Pancreas (tissue), 10 donors: Measurements from ENCODE around the gene AP1G1. TPM values are rescaled to one million over a fixed set of nuclear protein-coding genes. Genes with fewer than 3 reads are reported as not detected.

Experiments
- ATAC-seq, 4 donors: fragments of 200-7000 bp; cut with Tn5 transposase; one replicate each; pipeline versions ENCODE4 v1.8.0 to v1.9.1; 2020; ENCODE audit warnings: mild to moderate bottlenecking in 4 of 4, moderate library complexity in 4 of 4
- DNase-seq, 6 donors: peaks; one replicate each; pipeline ENCODE4 v3.0.0-alpha.2; 2020
- FAIRE-seq: peaks from 2 replicates; lab custom pipeline; 2012; peaks lifted over from hg19 to GRCh38; lab: Jason Lieb, UNC
- H3K27ac ChIP-seq, 4 donors: fragments of 200-600 bp; sonication (generic); 1 replicate in 3 of 4; 2 replicates in 1 of 4; pipeline versions ENCODE4 v1.5.0 to v1.8.0; 2020
- H3K27me3 ChIP-seq, 4 donors: fragments of 200-600 bp; one replicate each; pipeline ENCODE4 v1.8.0; 2021
- H3K36me3 ChIP-seq, 3 donors: fragments of 200-600 bp; sonication (generic) in 1 of 3; one replicate each; pipeline versions ENCODE4 v1.5.0 to v1.8.0; 2020 to 2021
- H3K4me1 ChIP-seq, 3 donors: fragments of 200-600 bp; one replicate each; pipeline ENCODE4 v1.8.0; 2021
- H3K4me3 ChIP-seq, 4 donors: fragments of 200-600 bp; sonication (generic) in 2 of 4; one replicate each; pipeline versions ENCODE4 v1.5.0 to v1.8.0; 2020 to 2021
- H3K9me3 ChIP-seq, 4 donors: fragments of 200-600 bp; one replicate each; pipeline ENCODE4 v1.8.0; 2021
- CTCF ChIP-seq, 4 donors: fragments of 200-600 bp; sonication (generic) in 3 of 4; IDR thresholded peaks; one replicate each; pipeline versions ENCODE4 v1.5.0 to v1.8.0; 2021; ENCODE audit warnings: antibody characterized with exemption in 4 of 4
- WGBS, 2 donors: extraction: QIAGEN DNeasy Blood & Tissue Kit; methylation state at CpG; one replicate each; pipeline ENCODE4 v1.1.7; 2013; 5-methylcytosine and 5-hydroxymethylcytosine counted together
- intact Hi-C, 3 donors: fragments of 100-400 bp; cut with DNase I; formaldehyde crosslinking; loops; one replicate each; pipeline versions ENCODE4 v1.11.1 to v1.14.2; 2022
- polyA plus RNA-seq, 2 donors: library from polyadenylated mRNA; stranded (reverse); fragments of 200-250 nt; gene quantifications; one replicate each; pipeline ENCODE4 v1.2.3, GENCODE V29; 2013
- total RNA-seq, 6 donors: library from RNA; stranded (reverse); fragmentation: NEBNext Ultra II Directional in 4 of 6; extraction: Animal tissue kit (Norgen Biotek cat#: 25700) in 4 of 6; gene quantifications; one replicate each; pipeline versions ENCODE4 v1.2.1 to v1.2.4, GENCODE V29; 2021 to 2023
- donor health status: healthy with polysubstance abuse.
- donor health status: DM: no; HTN: no; CAD: no; lungs with moderate emphysema.
- donor health status: DM: no; HTN: no; CAD: no.
- donor health status: control.
- donor health status: control.
- donor health status: Bipolar disorder and iron deficiency.
- donor health status: DM: yes; HTN: yes; CAD: no.
- donor health status: DM: no; HTN: no; CAD: no.
- donor health status: DM: no; HTN: no; CAD: no.
- donor health status: DM: yes; HTN: yes; CAD: no.

Gene AP1G1
- total and polyA plus RNA-seq, 8 donors, result 15.3 to 50.8 (median 34.5) TPM

- Histone ChIP-seq H3K9me3 (no peaks in the 10 kb centered on the region), H3K4me3 (no peak overlapping the region), H3K4me1 (no peaks in the 10 kb centered on the region), H3K27me3 (no peaks in the 10 kb centered on the region), H3K27ac (no peak overlapping the region), H3K36me3 (peaks cover 0 to 53% (median 25%) of the 10 kb centered on the region in 3 donors)
- DNase-seq (no peak), ATAC-seq (no peak), FAIRE-seq (no peak)
- intact Hi-C loops, result no loop called here
- TF ChIP-seq CTCF (IDR thresholded peaks at IDR 0.05), result no peak
Observed at GRCh38 chr16:71754108-71754507, 54.5 kb downstream of the AP1G1 start.

- 70 to 72% methylated on average over 4 of the region's 4 CpGs for WGBS, 2 donors
- no peak overlapping the region for H3K27ac ChIP-seq
- FAIRE-seq, result no peak
- no peaks in the 10 kb centered on the region for H3K9me3 ChIP-seq
- no peak for ATAC-seq
- no peaks in the 10 kb centered on the region for H3K27me3 ChIP-seq
- TF ChIP-seq CTCF (IDR thresholded peaks at IDR 0.05), result no peak
- DNase-seq, result no peak
- H3K36me3 ChIP-seq, result peaks cover 6 to 59% (median 16%) of the 10 kb centered on the region in 3 donors
- no peak overlapping the region for H3K4me3 ChIP-seq
- intact Hi-C loops, result no loop called here
- H3K4me1 ChIP-seq, result no peaks in the 10 kb centered on the region
Observed at GRCh38 chr16:71748226-71748625, 60.4 kb downstream of the AP1G1 start.

- Histone ChIP-seq H3K4me3 (no peak overlapping the region), H3K27me3 (no peaks in the 10 kb centered on the region), H3K27ac (no peak overlapping the region), H3K9me3 (no peaks in the 10 kb centered on the region), H3K36me3 (peaks cover 6 to 59% (median 16%) of the 10 kb centered on the region in 3 donors), H3K4me1 (no peaks in the 10 kb centered on the region)
- DNase-seq, result no peak
- intact Hi-C loops, result no loop called here
- peak; percentile 90 for FAIRE-seq
- peak; percentile 38 to 80 (median 74) for ATAC-seq
- WGBS, 2 donors, result 39 to 46% methylated on average over 7 of the region's 7 CpGs
- TF ChIP-seq CTCF (IDR thresholded peaks at IDR 0.05), result peak; percentile 31 to 54 (median 44)
Observed at GRCh38 chr16:71746442-71747046, 62.1 kb downstream of the AP1G1 start.

GRCh38 chr16:71738855-71739254 lies 69.8 kb downstream of the AP1G1 start:
- no peak for TF ChIP-seq CTCF (IDR thresholded peaks at IDR 0.05)
- 69 to 81% methylated on average over 4 of the region's 4 CpGs for WGBS, 2 donors
- peaks cover 0 to 36% (median 12%) of the 10 kb centered on the region in 3 donors for H3K36me3 ChIP-seq
- intact Hi-C loops, result no loop called here
- H3K9me3 ChIP-seq, result no peaks in the 10 kb centered on the region
- DNase-seq, result no peak
- H3K27ac ChIP-seq, result no peak overlapping the region
- no peaks in the 10 kb centered on the region for H3K4me1 ChIP-seq
- no peak overlapping the region for H3K4me3 ChIP-seq
- H3K27me3 ChIP-seq, result no peaks in the 10 kb centered on the region
- no peak for FAIRE-seq
- ATAC-seq, result no peak

- no peak for TF ChIP-seq CTCF (IDR thresholded peaks at IDR 0.05)
- Histone ChIP-seq H3K36me3 (peaks cover 0 to 50% (median 13%) of the 10 kb centered on the region in 3 donors), H3K27ac (no peak overlapping the region), H3K4me3 (no peak overlapping the region), H3K9me3 (no peaks in the 10 kb centered on the region), H3K4me1 (no peaks in the 10 kb centered on the region), H3K27me3 (no peaks in the 10 kb centered on the region)
- no peak for FAIRE-seq
- no peak for DNase-seq
- no peak for ATAC-seq
- 91 to 96% methylated on average over 6 of the region's 6 CpGs for WGBS, 2 donors
- intact Hi-C loops, result no loop called here
Observed at GRCh38 chr16:71737501-71737900, 71.1 kb downstream of the AP1G1 start.
